ENCODE measurements around the gene LMTK2. TPM values are rescaled to one million over a fixed set of nuclear protein-coding genes. Genes with fewer than 3 reads are reported as not detected.
A peak's percentile ranks its signal among the peaks of the same experiment; 100 is the strongest.

The LMTK2 gene
- total RNA-seq, 1 donor from 2014 or later: 12.9 TPM

- FAIRE-seq (peak; percentile 60), DNase-seq (ENCODE audit: low read depth) (peak; percentile 90)
- Histone ChIP-seq H3K27me3 (ENCODE audit: control insufficient read depth, insufficient read depth, low read length) (no peaks in the 10 kb centered on the region), H3K4me3 (ENCODE audit: low read depth, low read length) (no peak overlapping the region), H3K36me3 (ENCODE audit: control insufficient read depth, insufficient read depth, low read length) (no peaks in the 10 kb centered on the region)
- no peak for TF ChIP-seq CTCF (IDR thresholded peaks at IDR 0.05; ENCODE audit: insufficient read depth, low read length, severe bottlenecking)
Measured at GRCh38 chr7:98105942-98106544, 619 bp upstream of the LMTK2 start.

- Histone ChIP-seq H3K4me3 (ENCODE audit: low read depth, low read length) (peak overlapping the region; percentile 95), H3K36me3 (ENCODE audit: control insufficient read depth, insufficient read depth, low read length) (no peaks in the 10 kb centered on the region), H3K27me3 (ENCODE audit: control insufficient read depth, insufficient read depth, low read length) (no peaks in the 10 kb centered on the region)
- DNase-seq (ENCODE audit: low read depth): peak; percentile 11
- TF ChIP-seq CTCF (IDR thresholded peaks at IDR 0.05; ENCODE audit: insufficient read depth, low read length, severe bottlenecking): no peak
- FAIRE-seq: no peak
Measured at GRCh38 chr7:98107313-98107721, 655 bp downstream of the LMTK2 start.

- peak; percentile 26 for DNase-seq (ENCODE audit: low read depth)
- TF ChIP-seq CTCF (IDR thresholded peaks at IDR 0.05; ENCODE audit: insufficient read depth, low read length, severe bottlenecking): no peak
- no peak for FAIRE-seq
- Histone ChIP-seq H3K27me3 (ENCODE audit: control insufficient read depth, insufficient read depth, low read length) (no peaks in the 10 kb centered on the region), H3K4me3 (ENCODE audit: low read depth, low read length) (no peak overlapping the region), H3K36me3 (ENCODE audit: control insufficient read depth, insufficient read depth, low read length) (no peaks in the 10 kb centered on the region)
Measured at GRCh38 chr7:98110249-98111022, 3.8 kb downstream of the LMTK2 start.

DNA sequence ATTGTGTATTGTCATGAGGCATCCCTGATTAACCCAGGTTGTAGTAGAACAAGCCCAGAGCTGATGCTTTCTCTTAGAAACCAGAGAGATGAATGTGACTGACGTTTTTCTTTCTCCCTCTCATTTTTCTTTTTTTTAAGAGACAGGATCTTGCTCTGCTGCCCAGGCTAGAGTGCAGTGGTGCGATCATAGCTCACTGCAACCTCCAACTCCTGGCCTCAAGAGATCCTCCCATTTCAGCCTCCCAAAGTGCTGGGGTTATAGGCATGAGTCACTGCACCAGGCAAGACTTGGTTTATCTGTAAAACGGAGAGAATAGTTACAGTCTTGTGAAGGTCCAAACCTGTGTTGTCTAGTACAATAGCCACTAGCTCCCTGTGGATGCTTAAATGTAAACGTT is 5.4 kb downstream of the LMTK2 start:
- no peak for DNase-seq (ENCODE audit: low read depth)
- no peak for FAIRE-seq
- TF ChIP-seq CTCF (IDR thresholded peaks at IDR 0.05; ENCODE audit: insufficient read depth, low read length, severe bottlenecking): no peak
- no peaks in the 10 kb centered on the region for H3K36me3 ChIP-seq (ENCODE audit: control insufficient read depth, insufficient read depth, low read length)
- H3K27me3 ChIP-seq (ENCODE audit: control insufficient read depth, insufficient read depth, low read length): no peaks in the 10 kb centered on the region
- no peak overlapping the region for H3K4me3 ChIP-seq (ENCODE audit: low read depth, low read length)

DNA sequence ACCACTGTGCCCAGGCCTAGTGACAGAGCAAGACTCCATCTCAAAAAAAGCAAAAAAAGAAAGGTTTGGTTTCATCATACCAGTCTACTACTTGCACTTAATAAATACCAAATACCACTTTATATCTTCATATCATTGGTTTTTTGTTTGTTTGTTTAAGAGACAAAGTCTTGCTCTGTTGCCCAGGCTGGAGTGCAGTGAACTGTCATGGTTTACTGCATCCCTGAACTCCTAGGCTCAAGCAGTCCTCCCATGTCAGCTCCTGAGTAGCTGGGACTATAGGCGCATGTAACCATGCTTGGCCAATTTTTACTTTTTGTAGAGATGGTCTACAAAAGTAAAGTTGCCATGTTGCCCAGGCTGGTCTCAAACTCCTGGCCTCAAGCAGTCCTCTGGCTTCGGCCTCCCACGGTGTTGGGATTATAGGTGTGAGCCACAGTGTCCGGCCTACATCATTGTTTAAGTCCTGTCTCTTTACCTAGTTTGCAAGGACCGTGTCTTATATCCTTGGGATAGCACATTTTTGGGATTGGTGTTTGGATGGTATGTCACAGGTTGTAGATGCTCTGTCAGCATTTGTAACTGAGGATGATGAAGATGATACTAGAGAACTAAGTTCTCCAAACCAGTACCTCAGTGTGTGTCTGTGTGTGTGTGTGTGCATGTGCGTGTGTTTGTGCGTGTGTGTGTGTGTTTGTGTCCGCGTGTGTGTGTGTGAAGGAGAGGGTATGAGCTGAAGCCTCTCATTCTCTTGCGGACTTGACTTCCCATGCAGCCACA is 9.3 kb downstream of the LMTK2 start:
- Histone ChIP-seq H3K36me3 (ENCODE audit: control insufficient read depth, insufficient read depth, low read length) (no peaks in the 10 kb centered on the region), H3K4me3 (ENCODE audit: low read depth, low read length) (no peak overlapping the region), H3K27me3 (ENCODE audit: control insufficient read depth, insufficient read depth, low read length) (no peaks in the 10 kb centered on the region)
- TF ChIP-seq CTCF (IDR thresholded peaks at IDR 0.05; ENCODE audit: insufficient read depth, low read length, severe bottlenecking): no peak
- DNase-seq (ENCODE audit: low read depth) (no peak), FAIRE-seq (no peak)

All from bronchial epithelial cell (primary cell).